GM12875 (cell line): ENCODE measurements around the gene CBR4.
"Not testable (repeated sequence)": the region's sequence is repeated elsewhere in the genome, so short reads cannot be mapped to it uniquely, and the experiment has no call there.

Source experiments
- H3K4me3 ChIP-seq: one replicate; pipeline ENCODE4 v1.5.1; 2011; ENCODE audit warnings: low read depth, low read length, control low read depth
- TF ChIP-seq, protein P1 (sequence below): IDR thresholded peaks from 2 replicates; pipeline ENCODE4 v1.5.1; 2011; ENCODE audit warnings: low read depth, mild to moderate bottlenecking, control low read depth, inconsistent platforms, low read length, moderate library complexity, borderline replicate concordance; ENCODE audit not compliant: insufficient read depth

Gene CBR4

GRCh38 chr4:169042608-169043007 lies 32.6 kb upstream of the CBR4 start:
- no peak overlapping the region for H3K4me3 ChIP-seq
- TF ChIP-seq, protein P1, sequence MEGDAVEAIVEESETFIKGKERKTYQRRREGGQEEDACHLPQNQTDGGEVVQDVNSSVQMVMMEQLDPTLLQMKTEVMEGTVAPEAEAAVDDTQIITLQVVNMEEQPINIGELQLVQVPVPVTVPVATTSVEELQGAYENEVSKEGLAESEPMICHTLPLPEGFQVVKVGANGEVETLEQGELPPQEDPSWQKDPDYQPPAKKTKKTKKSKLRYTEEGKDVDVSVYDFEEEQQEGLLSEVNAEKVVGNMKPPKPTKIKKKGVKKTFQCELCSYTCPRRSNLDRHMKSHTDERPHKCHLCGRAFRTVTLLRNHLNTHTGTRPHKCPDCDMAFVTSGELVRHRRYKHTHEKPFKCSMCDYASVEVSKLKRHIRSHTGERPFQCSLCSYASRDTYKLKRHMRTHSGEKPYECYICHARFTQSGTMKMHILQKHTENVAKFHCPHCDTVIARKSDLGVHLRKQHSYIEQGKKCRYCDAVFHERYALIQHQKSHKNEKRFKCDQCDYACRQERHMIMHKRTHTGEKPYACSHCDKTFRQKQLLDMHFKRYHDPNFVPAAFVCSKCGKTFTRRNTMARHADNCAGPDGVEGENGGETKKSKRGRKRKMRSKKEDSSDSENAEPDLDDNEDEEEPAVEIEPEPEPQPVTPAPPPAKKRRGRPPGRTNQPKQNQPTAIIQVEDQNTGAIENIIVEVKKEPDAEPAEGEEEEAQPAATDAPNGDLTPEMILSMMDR, result no peak

GRCh38 chr4:169040559-169041261 lies 30.7 kb upstream of the CBR4 start:
- H3K4me3 ChIP-seq, result no peak overlapping the region
- TF ChIP-seq, protein P1, result no peak

GRCh38 chr4:169039251-169039954 lies 29.3 kb upstream of the CBR4 start:
- TF ChIP-seq, protein P1, result no peak
- H3K4me3 ChIP-seq, result no peak overlapping the region

DNA sequence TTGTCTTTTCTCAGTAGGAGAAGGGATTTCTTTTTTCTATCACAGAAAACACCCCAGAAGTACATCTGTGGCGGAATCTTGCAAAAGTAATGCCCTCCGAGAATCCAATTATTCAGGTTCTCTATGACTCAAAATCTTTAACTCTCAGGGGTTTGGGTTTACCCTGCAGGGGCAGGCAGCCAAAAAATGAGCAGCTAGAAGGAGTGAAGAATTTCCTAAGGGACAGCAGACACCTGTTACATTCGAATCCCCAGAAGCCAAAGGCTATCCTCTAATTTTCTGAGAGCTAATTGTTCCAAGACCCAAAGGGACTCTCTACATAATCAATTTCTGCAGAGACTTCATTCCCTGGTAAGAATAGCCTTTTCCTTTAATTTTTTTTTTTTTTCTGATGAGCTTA lies 27.5 kb upstream of the CBR4 start:
- H3K4me3 ChIP-seq, result no peak overlapping the region
- TF ChIP-seq, protein P1, result no peak

GRCh38 chr4:169035871-169036620 lies 26.0 kb upstream of the CBR4 start:
- H3K4me3 ChIP-seq, result not testable (repeated sequence)

DNA sequence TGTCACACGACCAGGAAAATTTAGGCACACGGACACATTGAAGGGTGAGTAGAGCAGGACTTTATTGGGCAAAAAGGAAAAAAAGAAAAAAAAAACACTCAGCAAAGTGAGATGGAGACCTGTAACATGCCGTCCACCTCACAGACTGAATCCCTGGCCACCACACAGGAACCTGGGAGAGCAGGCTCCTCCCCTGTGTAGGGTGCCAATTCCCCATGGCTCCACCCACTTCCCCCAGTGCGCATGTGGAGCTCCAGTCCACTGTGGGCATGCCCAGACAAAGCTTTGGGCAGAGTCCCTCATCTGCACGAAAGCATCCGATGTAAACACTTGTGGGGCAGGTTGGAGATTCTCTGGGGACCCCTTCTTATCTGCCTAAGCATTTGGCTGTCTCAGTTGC lies 23.6 kb upstream of the CBR4 start:
- TF ChIP-seq, protein P1, result no peak

GRCh38 chr4:169032883-169033645 lies 23.0 kb upstream of the CBR4 start:
- TF ChIP-seq, protein P1, result no peak
- H3K4me3 ChIP-seq, result no peak overlapping the region

More for the DNA sequence above, 23.6 kb upstream of the CBR4 start:
- H3K4me3 ChIP-seq, result no peak overlapping the region
